H9 (cell line): Measurements from ENCODE around the gene KANSL3. TPM values are rescaled to one million over a fixed set of nuclear protein-coding genes. Genes with fewer than 3 reads are reported as not detected.

ENCODE experiments used
- DNase-seq: peaks from one replicate; pipeline ENCODE4 v3.0.0-alpha.2; 2017
- H2AFZ ChIP-seq: one replicate; pipeline ENCODE4 v1.6.1; 2013; ENCODE audit warnings: mild to moderate bottlenecking, low read length, control low read depth, moderate library complexity
- H2AK5ac ChIP-seq: 2 replicates; pipeline ENCODE4 v1.6.1; 2013; ENCODE audit warnings: low read length, control low read depth, mixed read lengths; ENCODE audit not compliant: insufficient read length
- H2BK120ac ChIP-seq: one replicate; pipeline ENCODE4 v1.6.1; 2013; ENCODE audit warnings: low read depth, mild to moderate bottlenecking, low read length, control low read depth, inconsistent platforms; ENCODE audit not compliant: poor library complexity, severe bottlenecking
- H2BK12ac ChIP-seq: 2 replicates; pipeline ENCODE4 v1.6.1; 2013; ENCODE audit warnings: low read length, control low read depth, mixed read lengths, low read depth; ENCODE audit not compliant: insufficient read length
- H2BK15ac ChIP-seq: 2 replicates; pipeline ENCODE4 v1.6.1; 2013; ENCODE audit warnings: low read depth, low read length, control low read depth
- H2BK20ac ChIP-seq: one replicate; pipeline ENCODE4 v1.6.1; 2013; ENCODE audit warnings: low read depth, mild to moderate bottlenecking, low read length, control low read depth, inconsistent platforms; ENCODE audit not compliant: poor library complexity, severe bottlenecking
- H2BK5ac ChIP-seq: 2 replicates; pipeline ENCODE4 v1.6.1; 2013; ENCODE audit warnings: low read length, control low read depth, mixed read lengths; ENCODE audit not compliant: insufficient read length
- H3K14ac ChIP-seq: 2 replicates; pipeline ENCODE4 v1.6.1; 2013; ENCODE audit warnings: low read length, control low read depth; ENCODE audit not compliant: insufficient read depth
- H3K18ac ChIP-seq: 2 replicates; pipeline ENCODE4 v1.6.1; 2013; ENCODE audit warnings: low read depth, mild to moderate bottlenecking, mixed read lengths, low read length, control low read depth; ENCODE audit not compliant: insufficient read length
- H3K23ac ChIP-seq: 2 replicates; pipeline ENCODE4 v1.6.1; 2013; ENCODE audit warnings: low read length, control low read depth, mixed read lengths, low read depth; ENCODE audit not compliant: insufficient read length
- H3K23me2 ChIP-seq: 2 replicates; pipeline ENCODE4 v1.6.1; 2013; ENCODE audit warnings: low read depth, mild to moderate bottlenecking, mixed read lengths, low read length, control low read depth; ENCODE audit not compliant: insufficient read length, poor library complexity, severe bottlenecking
- H3K27ac ChIP-seq: 2 replicates; pipeline ENCODE4 v1.5.1; 2013; ENCODE audit warnings: low read length, control low read depth, mixed read lengths, low read depth; ENCODE audit not compliant: insufficient read length
- H3K27me3 ChIP-seq: 2 replicates; pipeline ENCODE4 v1.6.1; 2013; ENCODE audit warnings: low read length, control low read depth, inconsistent platforms; ENCODE audit not compliant: insufficient read depth
- H3K4ac ChIP-seq: 2 replicates; pipeline ENCODE4 v1.6.1; 2013; ENCODE audit warnings: low read depth, mild to moderate bottlenecking, control low read depth, inconsistent platforms, low read length, moderate library complexity
- H3K4me1 ChIP-seq: 2 replicates; pipeline ENCODE4 v1.6.1; 2013; ENCODE audit warnings: low read length, control low read depth, inconsistent platforms; ENCODE audit not compliant: insufficient read depth
- H3K4me2 ChIP-seq: 2 replicates; pipeline ENCODE4 v1.6.1; 2013; ENCODE audit warnings: low read length, control low read depth, mixed read lengths; ENCODE audit not compliant: insufficient read length, insufficient read depth
- H3K56ac ChIP-seq: 2 replicates; pipeline ENCODE4 v1.6.1; 2013; ENCODE audit warnings: low read depth, mild to moderate bottlenecking, mixed read lengths, low read length, control low read depth; ENCODE audit not compliant: insufficient read length
- H3K79me1 ChIP-seq: 2 replicates; pipeline ENCODE4 v1.6.1; 2013; ENCODE audit warnings: low read depth, mild to moderate bottlenecking, moderate library complexity, low read length, control low read depth, inconsistent platforms; ENCODE audit not compliant: insufficient read depth, poor library complexity, severe bottlenecking
- H3K79me2 ChIP-seq: 2 replicates; pipeline ENCODE4 v1.6.1; 2013; ENCODE audit warnings: low read length, control low read depth, inconsistent platforms; ENCODE audit not compliant: insufficient read depth
- H3K9ac ChIP-seq: 2 replicates; pipeline ENCODE4 v1.6.1; 2013; ENCODE audit warnings: low read length, control low read depth, mixed read lengths; ENCODE audit not compliant: insufficient read length; ENCODE audit errors: extremely low read depth
- H3K9me3 ChIP-seq: one replicate; pipeline ENCODE4 v1.6.1; 2013; ENCODE audit warnings: low read depth, low read length, inconsistent platforms; ENCODE audit not compliant: control insufficient read depth
- H3T11ph ChIP-seq: one replicate; pipeline ENCODE4 v1.6.1; 2013; ENCODE audit warnings: mild to moderate bottlenecking, low read length, control low read depth, inconsistent platforms
- H4K20me1 ChIP-seq: one replicate; pipeline ENCODE4 v1.6.1; 2013; ENCODE audit not compliant: control insufficient read depth, insufficient read length, insufficient read depth
- H4K5ac ChIP-seq: 2 replicates; pipeline ENCODE4 v1.6.1; 2013; ENCODE audit warnings: low read depth, mild to moderate bottlenecking, mixed read lengths, low read length, control low read depth; ENCODE audit not compliant: insufficient read length
- H4K8ac ChIP-seq: replicated peaks from 2 replicates; pipeline ENCODE4 v1.6.1; 2013; ENCODE audit warnings: low read length, control low read depth, mixed read lengths, low read depth; ENCODE audit not compliant: insufficient read length
- H4K91ac ChIP-seq: 2 replicates; pipeline ENCODE4 v1.6.1; 2013; ENCODE audit warnings: low read depth, mild to moderate bottlenecking, moderate library complexity, mixed read lengths, low read length, control low read depth; ENCODE audit not compliant: insufficient read length
- H3K27ac Mint-ChIP-seq, 3 experiments: 2 replicates in 2 of 3; 3 replicates in 1 of 3; pipeline ENCODE4 v1.8.0; 2020 to 2021; ENCODE audit warnings: mixed read lengths in 3 of 3, mild to moderate bottlenecking in 1 of 3, moderate library complexity in 1 of 3
- H3K27me3 Mint-ChIP-seq: 2 replicates; pipeline ENCODE4 v1.8.0; 2021; ENCODE audit warnings: low read depth, mild to moderate bottlenecking, moderate library complexity, mixed read lengths
- H3K36me3 Mint-ChIP-seq, 3 experiments: 2 replicates in 2 of 3; 3 replicates in 1 of 3; pipeline ENCODE4 v1.8.0; 2020 to 2021; ENCODE audit warnings: low read depth in 3 of 3, mixed read lengths in 3 of 3; ENCODE audit not compliant: insufficient read depth in 1 of 3
- H3K4me1 Mint-ChIP-seq, 2 experiments: 2 replicates each; pipeline ENCODE4 v1.8.0; 2020; ENCODE audit warnings: mixed read lengths in 2 of 2
- H3K4me3 Mint-ChIP-seq, 2 experiments: 2 replicates in 1 of 2; 3 replicates in 1 of 2; pipeline ENCODE4 v1.8.0; 2020 to 2021; ENCODE audit warnings: mild to moderate bottlenecking in 2 of 2, mixed read lengths in 2 of 2, moderate library complexity in 1 of 2
- H3K9me3 Mint-ChIP-seq, 2 experiments: 2 replicates in 1 of 2; 3 replicates in 1 of 2; pipeline ENCODE4 v1.8.0; 2020; ENCODE audit warnings: mild to moderate bottlenecking in 2 of 2, mixed read lengths in 2 of 2, moderate library complexity in 1 of 2
- CTCF ChIP-seq: fragments of 200-600 bp; sonication (generic); conservative IDR thresholded peaks from 3 replicates; pipeline ENCODE4 v1.8.0; 2021; ENCODE audit warnings: antibody characterized with exemption, mild to moderate bottlenecking
- WGBS: extraction: QIAGEN DNeasy Blood & Tissue Kit; methylation state at CpG from one replicate; pipeline ENCODE4 v1.1.7; 2013; ENCODE audit warnings: missing lambda C conversion rate, low lambda C conversion rate, mixed read lengths; ENCODE audit not compliant: insufficient read length; ENCODE audit errors: extremely low coverage; 5-methylcytosine and 5-hydroxymethylcytosine counted together
- total RNA-seq: library from RNA; stranded (reverse); gene quantifications from 2 replicates; pipeline ENCODE4 v1.2.1, GENCODE V29; 2021

Gene KANSL3
- total RNA-seq, 1 experiment from 2014 or later, result 35.7 TPM

DNA sequence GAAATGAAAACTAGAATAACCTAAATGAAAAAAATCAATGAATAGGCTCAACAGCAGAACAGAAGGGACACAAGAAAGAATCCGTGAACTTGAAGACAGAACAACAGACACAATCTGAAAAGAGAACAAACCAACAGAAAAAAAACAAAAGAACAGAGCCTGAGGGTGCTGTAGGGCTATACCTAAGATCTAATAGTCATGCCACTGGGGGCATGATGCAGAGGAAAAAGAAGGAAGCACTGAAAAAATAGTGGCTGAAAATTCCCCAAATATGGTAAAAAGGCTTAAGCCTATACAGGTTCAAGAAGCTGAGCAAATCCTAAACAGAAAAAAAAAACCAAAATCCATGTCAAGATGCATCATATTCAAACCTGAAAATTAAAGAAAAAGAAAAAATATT lies 50.3 kb downstream of the KANSL3 start:
- Histone ChIP-seq H4K8ac (no peak overlapping the region), H2BK5ac (no peak overlapping the region), H2BK12ac (no peak overlapping the region), H3K9me3 (no peaks in the 10 kb centered on the region), H3K4me1 (no peaks in the 10 kb centered on the region), H3T11ph (no peak overlapping the region), H4K20me1 (no peaks in the 10 kb centered on the region), H2BK15ac (no peak overlapping the region), H3K18ac (no peak overlapping the region), H3K27ac (no peak overlapping the region), H3K23ac (no peak overlapping the region), H4K91ac (no peak overlapping the region), H3K23me2 (no peaks in the 10 kb centered on the region), H3K56ac (no peak overlapping the region), H3K4me2 (no peak overlapping the region), H4K5ac (no peak overlapping the region), H3K9ac (no peak overlapping the region), H2BK120ac (no peak overlapping the region), H3K27me3 (no peaks in the 10 kb centered on the region), H3K79me1 (no peaks in the 10 kb centered on the region), H2BK20ac (no peak overlapping the region), H2AFZ (no peak overlapping the region), H3K4ac (no peak overlapping the region), H2AK5ac (no peak overlapping the region), H3K14ac (no peak overlapping the region), H3K79me2 (0 out of 2 replicates have a peak, but pooled peaks cover 1% of the 10 kb centered on the region)
- peaks cover under 1 to 11% (median 8%) of the 10 kb centered on the region in 3 experiments; a peak in 5 of 7 replicates for H3K36me3 Mint-ChIP-seq
- H3K4me3 Mint-ChIP-seq, result no peak overlapping the region
- no peaks in the 10 kb centered on the region for H3K9me3 Mint-ChIP-seq
- DNase-seq, result no peak
- H3K27ac Mint-ChIP-seq, result peak overlapping the region in 2 of 3 experiments; percentile 8 to 76; a peak in 2 of 7 replicates
- WGBS, result no CpG with 5 or more reads among the region's 1 CpG
- no peaks in the 10 kb centered on the region for H3K27me3 Mint-ChIP-seq
- TF ChIP-seq CTCF, result no peak
- peaks cover 8 to 11% of the 10 kb centered on the region in 2 experiments for H3K4me1 Mint-ChIP-seq
